Epithelial cell of proximal tubule (primary cell): ENCODE results near the gene FCHO2. TPM values are rescaled to one million over a fixed set of nuclear protein-coding genes. Genes with fewer than 3 reads are reported as not detected.
A peak's percentile ranks its signal among the peaks of the same experiment; 100 is the strongest.
"Not testable (repeated sequence)": the region's sequence is repeated elsewhere in the genome, so short reads cannot be mapped to it uniquely, and the experiment has no call there.

Experiments used
- DNase-seq: peaks from one replicate; pipeline ENCODE4 v3.0.0-alpha.2; 2011; ENCODE audit warnings: low read depth
- H3K4me3 ChIP-seq: 2 replicates; pipeline ENCODE4 v1.5.1; 2011; ENCODE audit warnings: low read depth, mild to moderate bottlenecking, low read length
- total RNA-seq: library from RNA; depleted of rRNA; stranded (reverse); fragments of >200 nt; gene quantifications from 2 replicates; pipeline ENCODE4 v1.2.3, GENCODE V29; 2015
- TF ChIP-seq, protein P1 (sequence below): conservative IDR thresholded peaks from 2 replicates; pipeline ENCODE4 v1.5.1; 2012; ENCODE audit warnings: low read depth, mild to moderate bottlenecking, low read length

FCHO2 gene
- total RNA-seq, 1 donor from 2014 or later = 5.5 TPM

DNA sequence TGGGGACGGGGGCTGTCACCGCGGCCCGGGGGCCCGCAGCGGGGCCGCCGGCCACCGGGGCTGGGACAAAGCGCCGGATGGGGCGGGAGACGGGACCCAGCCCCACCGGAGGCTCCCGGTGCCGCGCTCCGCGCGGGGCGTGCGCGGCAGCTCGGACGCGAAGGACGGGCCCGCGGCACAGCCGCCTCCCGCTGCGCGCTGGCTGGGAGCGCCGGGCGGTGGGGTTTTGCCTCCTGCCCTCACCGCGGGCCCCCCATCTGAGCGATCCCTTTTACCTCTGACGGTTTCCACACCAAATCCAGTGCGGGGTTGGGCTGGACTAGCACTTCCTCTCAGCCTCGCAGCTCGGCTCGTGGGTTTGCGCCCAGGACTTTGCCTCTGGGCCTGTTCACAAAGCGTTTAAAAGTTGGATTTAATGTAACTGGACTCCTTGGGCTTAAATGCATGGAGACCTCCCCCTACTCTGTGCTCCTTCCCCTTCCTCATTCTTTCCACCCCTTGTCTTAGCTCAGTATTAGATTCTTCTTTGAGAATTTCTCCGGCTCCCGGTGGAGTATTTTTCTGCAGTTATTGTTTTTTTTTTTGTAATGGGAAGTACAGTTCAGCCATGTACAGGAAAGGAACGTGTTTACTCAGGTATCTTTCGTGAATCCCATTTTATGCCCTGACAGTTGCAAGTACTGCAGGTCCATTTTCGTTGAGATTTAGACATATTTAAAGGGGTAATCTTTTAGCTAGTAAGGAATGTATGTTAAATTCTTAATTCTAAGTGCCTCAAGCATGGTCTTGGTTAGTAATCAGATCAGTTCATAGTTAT lies 691 bp downstream of the FCHO2 start:
- no peak for DNase-seq
- TF ChIP-seq, protein P1, sequence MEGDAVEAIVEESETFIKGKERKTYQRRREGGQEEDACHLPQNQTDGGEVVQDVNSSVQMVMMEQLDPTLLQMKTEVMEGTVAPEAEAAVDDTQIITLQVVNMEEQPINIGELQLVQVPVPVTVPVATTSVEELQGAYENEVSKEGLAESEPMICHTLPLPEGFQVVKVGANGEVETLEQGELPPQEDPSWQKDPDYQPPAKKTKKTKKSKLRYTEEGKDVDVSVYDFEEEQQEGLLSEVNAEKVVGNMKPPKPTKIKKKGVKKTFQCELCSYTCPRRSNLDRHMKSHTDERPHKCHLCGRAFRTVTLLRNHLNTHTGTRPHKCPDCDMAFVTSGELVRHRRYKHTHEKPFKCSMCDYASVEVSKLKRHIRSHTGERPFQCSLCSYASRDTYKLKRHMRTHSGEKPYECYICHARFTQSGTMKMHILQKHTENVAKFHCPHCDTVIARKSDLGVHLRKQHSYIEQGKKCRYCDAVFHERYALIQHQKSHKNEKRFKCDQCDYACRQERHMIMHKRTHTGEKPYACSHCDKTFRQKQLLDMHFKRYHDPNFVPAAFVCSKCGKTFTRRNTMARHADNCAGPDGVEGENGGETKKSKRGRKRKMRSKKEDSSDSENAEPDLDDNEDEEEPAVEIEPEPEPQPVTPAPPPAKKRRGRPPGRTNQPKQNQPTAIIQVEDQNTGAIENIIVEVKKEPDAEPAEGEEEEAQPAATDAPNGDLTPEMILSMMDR = no peak
- peak overlapping the region; percentile 77 for H3K4me3 ChIP-seq

DNA sequence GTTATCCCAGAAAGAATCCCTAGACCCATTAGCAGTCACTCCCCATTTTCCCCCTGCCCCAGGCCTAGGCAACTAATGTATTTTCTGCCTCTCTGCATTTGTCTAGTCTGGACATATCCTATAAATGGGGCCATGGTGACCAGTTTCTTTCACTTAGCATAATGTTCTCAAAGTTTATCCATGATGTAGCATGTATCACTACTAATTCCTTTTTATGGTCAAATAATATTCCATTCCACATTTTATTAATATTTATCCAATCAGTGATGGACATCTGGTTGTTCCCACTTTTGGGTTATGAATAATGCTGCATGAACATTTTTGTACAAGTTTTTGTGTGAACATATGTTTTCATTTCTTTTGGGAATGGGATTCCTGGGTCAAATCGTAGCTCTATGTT lies 1.5 kb downstream of the FCHO2 start:
- TF ChIP-seq, protein P1 = no peak
- no peak for DNase-seq
- H3K4me3 ChIP-seq = peak overlapping the region; percentile 77

DNA sequence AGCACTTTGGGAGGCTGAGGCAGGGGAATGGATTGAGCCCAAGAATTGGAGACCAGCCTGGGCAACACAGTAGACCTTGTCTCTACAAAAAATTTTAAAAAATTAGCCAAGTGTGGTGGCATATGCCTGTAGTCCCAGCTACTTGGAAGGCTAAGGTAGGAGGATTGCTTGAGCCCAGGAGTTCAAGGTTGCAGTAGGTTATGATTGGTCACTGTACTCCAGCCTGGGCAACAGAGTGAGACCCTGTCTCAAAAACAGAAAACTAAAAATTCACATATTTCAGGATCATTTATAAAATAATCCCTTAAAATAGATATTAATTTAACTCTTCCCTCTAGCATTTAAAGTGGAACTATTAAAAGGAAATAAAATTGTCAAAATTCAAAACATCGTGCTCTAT lies 3.4 kb downstream of the FCHO2 start:
- no peak for DNase-seq
- TF ChIP-seq, protein P1 = no peak
- H3K4me3 ChIP-seq = no peak overlapping the region

DNA sequence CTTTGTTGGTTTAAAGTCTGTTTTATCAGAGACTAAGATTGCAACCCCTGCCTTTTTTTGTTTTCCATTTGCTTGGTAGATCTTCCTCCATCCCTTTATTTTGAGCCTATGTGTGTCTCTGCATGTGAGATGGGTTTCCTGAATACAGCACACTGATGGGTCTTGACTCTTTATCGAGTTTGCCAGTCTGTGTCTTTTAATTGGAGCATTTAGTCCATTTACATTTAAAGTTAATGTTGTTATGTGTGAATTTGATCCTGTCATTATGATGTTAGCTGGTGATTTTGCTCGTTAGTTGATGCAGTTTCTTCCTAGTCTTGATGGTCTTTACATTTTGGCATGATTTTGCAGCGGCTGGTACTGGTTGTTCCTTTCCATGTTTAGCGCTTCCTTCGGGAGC lies 18.6 kb downstream of the FCHO2 start:
- not testable (repeated sequence) for H3K4me3 ChIP-seq, DNase-seq

DNA sequence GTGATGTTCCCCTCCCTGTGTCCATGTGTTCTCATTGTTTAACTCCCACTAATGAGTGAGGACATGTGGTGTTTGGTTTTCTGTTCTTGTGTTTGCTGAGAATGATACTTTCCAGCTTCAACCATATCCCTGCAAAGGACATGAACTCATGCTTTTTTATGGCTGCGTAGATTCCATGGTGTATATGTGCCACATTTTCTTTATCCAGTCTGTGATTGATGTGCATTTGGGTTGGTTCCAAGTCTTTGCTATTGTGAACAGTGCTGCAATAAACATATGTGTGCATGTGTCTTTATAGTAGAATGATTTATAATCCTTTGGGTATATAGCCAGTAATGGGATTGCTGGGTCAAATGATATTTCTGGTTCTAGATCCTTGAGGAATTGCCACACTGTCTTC lies 21.0 kb downstream of the FCHO2 start:
- not testable (repeated sequence) for DNase-seq, H3K4me3 ChIP-seq

DNA sequence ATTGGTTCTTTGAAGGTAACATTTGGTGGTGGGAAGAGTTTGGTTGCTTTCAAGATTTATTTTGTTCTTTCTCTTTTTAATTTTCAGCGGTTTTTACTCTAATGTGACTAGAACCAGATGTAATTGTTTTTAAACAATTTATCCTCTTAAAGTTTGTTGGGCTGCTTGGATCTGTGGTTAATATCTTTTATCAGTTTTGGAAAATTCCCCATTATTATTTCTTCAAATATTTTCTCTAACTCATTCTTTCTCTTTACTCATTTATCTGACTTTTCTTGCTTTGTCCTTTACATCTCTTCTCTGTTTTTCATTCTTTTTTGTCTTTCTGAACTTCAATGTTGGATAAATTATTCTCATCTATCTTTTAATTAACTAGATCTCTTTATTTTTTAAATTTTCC lies 29.9 kb downstream of the FCHO2 start:
- no peak overlapping the region for H3K4me3 ChIP-seq
- TF ChIP-seq, protein P1 = no peak
- no peak for DNase-seq

DNA sequence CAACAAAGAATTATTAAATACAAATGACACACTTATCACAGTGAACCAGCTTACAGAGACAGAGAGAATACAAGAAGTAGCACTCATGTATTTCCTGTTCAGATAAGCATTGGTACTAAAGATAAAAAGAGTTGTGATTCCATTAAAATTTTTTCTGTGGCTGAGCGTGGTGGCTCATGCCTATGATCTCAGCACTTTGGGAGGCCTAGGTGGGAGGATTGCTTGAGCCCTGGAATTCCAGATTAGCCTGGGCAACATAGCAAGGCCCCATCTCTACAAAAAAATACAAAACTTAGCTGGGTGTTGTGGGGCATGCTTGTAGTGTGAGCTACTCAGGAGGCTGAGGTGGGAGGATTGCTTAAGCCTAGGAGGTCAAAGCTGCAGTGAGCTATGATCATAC lies 32.9 kb downstream of the FCHO2 start:
- TF ChIP-seq, protein P1 = no peak
- no peak for DNase-seq
- no peak overlapping the region for H3K4me3 ChIP-seq

DNA sequence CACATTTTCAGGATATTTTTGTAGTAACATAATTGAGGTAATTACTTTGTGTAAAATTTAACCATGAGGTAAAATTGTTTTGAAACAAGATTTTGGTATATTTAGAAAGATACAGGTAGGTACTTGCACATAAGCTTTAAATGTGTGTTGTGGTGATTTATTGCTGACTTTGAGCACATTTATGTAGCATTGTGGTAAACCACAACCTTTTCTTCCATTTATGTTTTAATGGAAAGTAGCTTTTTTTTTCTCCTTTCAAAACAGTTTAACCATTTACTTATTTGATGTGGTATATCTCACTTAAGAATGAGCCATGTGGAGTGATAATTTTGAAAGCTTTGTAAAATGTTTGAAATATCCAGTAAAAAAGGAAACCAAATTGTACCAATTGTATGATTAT lies 35.6 kb downstream of the FCHO2 start:
- no peak overlapping the region for H3K4me3 ChIP-seq
- no peak for DNase-seq
- TF ChIP-seq, protein P1 = no peak
